Skeletal muscle cell (primary cell): ENCODE measurements around the gene TRIM33.
A peak's percentile ranks its signal among the peaks of the same experiment; 100 is the strongest.

ENCODE experiments used
- DNase-seq: peaks from one replicate; pipeline ENCODE4 v3.0.0-alpha.2; 2010; ENCODE audit warnings: low read depth
- H3K4me3 ChIP-seq: 2 replicates; pipeline ENCODE4 v1.5.1; 2011; ENCODE audit warnings: low read depth, mild to moderate bottlenecking, control low read depth, low read length, moderate library complexity

The TRIM33 gene

DNA sequence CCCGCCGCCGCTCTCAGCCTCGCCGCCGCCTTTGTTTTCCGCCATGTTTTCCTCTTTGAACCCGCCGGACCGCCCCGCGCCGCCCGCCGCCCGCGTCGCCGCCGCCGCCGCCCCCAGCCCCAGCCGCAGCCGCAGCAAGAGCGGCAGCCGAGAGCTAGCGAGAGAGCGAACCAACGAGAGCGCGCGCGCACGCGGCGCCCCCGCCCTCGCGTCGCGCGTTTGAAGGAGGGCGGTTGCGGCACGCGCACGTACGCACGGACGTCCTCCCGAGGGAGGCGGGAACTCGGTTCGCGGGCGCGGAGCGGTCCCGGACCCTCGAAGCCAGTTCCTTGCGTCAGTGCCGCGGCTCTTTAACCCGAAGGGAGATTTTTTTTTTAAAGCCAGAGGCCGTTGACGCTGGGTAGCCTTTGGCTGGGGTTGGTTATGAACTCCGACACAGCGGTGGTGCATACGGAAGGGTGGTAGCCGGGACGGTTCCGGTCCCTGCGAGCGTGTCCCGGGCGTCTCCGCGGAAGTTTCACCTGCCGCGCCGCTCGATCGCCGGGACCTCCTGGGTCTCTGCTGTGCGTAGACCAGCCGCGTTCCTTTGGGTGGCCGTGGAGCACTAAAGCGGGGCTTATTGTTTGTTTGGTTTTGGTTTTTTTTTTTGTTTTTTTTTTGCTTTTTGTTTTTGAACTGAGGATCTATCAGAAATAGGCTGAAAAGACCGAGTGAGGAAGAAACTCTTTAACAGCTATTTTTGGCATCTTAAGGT is at the start of gene TRIM33:
Gene TRIM33 (minus strand): TSS at position 172 of the 754 bp plus-strand sequence. CDS start 127 bp downstream, at position 45.
- peak; percentile 78 for DNase-seq
- peak within 1 kb of the TSS; percentile 93 for H3K4me3 ChIP-seq

DNA sequence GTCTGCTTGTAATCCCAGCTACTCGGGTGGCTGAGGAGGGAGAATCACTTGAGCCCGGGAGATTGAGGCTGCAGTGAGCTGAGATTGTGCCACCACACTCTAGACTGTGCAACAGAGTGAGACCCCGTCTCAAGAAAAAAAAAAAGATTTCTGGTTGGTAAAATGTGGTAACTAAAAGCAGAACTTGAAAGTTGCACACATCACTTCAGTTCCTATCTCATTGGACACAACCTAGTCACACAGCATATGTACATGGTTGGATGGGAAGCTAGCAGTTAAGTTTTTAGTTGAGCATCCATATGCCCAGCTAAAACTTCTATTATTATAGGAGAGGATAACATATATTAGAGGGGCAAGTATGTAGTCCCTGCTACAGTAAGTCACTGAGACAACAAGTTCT is 48.4 kb upstream of the TRIM33 start:
- H3K4me3 ChIP-seq = no peak overlapping the region
- DNase-seq = no peak

DNA sequence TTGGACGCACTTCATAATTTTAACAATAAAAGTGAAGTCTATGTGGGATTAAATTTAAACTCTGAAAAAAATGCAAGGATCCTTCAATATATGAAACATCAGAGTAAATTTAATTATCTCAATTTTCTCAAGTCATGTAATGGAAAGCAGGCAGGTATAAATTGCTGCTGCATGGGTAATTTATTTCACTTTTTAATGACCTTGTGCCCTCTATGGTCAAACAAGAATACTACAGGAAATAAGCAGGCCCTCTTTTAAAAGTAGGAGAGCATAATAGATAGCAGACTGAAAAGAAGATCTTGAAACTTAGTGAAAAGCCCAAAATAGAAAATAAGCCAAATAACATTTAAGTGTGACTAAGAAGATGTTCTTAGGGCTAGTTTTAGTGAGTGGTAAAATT is 47.5 kb upstream of the TRIM33 start:
- DNase-seq = no peak
- H3K4me3 ChIP-seq = no peak overlapping the region

DNA sequence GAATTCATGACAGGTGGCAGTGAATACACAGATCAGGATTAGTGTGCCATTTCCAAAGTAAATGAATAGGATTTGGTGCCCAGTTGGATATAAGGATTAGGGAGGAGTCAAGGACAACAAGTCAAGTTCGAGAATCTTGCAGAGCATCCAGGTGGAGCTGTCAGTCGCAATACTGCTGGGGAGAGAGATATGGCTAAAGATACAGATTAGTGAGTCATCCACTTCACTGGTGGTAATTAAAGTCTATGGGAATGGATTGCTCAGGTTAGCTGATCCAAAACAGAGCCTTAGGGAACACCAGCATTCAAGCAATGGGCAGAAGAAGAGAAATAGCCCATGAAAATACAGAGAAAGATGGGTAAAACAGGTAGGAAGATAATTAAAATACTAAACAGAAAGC is 43.6 kb upstream of the TRIM33 start:
- no peak for DNase-seq
- H3K4me3 ChIP-seq = no peak overlapping the region

DNA sequence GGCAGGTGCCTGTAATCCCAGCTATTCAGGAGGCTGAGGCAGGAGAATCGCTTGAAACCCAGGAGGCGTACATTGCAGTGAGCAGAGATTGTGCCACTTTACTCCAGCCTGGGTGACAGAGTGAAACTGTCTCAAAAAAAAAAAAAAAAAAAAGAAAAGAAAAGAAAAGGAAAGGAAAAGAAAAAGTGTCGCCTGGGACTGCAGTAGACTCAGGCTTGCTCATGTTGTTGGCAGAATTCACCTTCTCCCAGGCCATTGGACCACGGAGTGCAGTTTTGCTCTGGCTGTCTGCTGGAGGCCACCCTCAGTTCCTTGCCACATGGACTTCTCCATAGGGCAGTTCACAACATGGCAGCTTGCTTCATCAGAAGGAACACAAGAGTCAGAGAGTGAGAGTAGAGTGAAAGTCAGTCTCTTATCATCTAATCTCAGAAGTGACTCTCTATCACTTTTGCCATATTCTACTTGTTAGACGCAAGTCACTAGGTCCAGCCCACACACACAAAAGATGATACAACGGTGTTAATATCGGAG is 41.2 kb upstream of the TRIM33 start:
- no peak for DNase-seq
- H3K4me3 ChIP-seq = no peak overlapping the region

DNA sequence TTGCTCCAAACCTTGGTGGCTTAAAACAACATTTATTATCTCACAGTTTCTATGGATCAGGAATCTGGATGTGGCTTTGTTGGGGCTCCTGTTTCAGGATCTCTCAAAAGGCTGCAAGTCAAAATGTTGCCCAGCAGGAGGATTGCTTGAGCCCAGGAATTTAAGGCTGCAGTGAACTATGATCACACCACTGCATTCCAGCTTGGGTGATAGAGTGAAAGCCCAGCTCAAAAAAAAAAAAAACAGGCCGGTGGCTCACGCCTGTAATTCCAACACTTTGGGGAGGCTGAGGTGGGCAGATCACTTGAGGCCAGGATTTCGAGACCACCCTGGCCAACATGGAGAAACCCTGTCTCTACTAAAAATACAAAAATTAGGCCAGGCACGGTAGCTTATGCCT is 40.4 kb upstream of the TRIM33 start:
- H3K4me3 ChIP-seq = no peak overlapping the region
- DNase-seq = no peak

DNA sequence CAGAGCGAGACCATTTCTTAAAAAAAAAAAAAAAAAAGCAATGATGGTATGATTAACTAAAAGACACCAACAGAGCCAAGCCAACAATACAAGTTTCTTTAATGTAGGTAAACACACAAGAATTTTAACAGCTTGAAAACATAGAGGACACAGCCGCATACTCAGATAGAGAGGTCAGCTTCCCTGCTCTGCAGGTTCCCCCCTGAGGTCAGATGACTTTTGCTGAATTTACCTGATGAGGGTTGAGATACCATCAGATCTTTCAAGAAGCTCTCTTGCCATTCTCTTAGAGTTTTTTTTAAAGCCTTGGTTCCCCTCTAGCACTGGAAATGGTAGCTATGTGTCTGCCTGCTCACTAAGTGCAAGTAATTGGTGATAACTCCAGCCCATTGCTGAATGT is 39.3 kb upstream of the TRIM33 start:
- DNase-seq = no peak
- H3K4me3 ChIP-seq = no peak overlapping the region

DNA sequence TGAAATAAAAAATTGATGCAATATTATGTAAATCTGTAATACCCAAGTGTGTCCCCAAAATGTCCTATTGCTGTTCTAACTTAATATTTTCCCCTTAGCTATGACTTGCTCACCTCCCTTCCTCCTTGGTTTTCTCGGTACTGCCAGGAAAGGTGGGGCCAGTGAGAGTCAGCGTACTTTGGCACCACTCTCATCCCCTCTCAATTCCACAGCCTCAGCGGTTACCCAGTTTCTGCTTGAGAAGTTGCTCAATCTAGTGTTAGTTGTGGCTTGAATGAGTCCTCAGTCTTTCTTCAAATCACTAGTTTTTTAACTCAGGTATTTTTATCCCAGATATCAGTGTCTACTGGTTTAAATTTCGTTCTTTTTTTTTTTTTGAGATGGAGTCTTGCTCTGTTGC is 38.1 kb upstream of the TRIM33 start:
- no peak for DNase-seq
- H3K4me3 ChIP-seq = no peak overlapping the region

DNA sequence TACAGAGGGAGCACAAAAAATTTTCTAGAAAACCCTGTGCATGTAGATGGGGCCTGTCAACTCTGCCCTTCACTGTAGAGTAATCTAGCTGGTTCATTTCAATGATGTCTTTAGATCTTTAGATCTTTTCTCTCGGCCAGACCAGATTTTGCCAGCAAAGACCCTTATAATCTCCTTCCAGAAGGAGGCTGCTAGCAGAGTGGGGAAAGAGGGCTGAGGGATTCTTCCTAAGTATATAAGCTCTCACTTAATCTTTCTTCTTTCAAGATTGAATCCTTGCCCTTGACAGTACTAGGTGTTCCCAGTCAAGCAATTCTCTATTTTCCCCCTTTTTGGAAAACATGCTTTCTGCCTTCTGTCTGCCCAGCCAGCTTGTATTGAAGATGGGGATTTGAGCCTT is 36.1 kb upstream of the TRIM33 start:
- DNase-seq = no peak
- H3K4me3 ChIP-seq = no peak overlapping the region

DNA sequence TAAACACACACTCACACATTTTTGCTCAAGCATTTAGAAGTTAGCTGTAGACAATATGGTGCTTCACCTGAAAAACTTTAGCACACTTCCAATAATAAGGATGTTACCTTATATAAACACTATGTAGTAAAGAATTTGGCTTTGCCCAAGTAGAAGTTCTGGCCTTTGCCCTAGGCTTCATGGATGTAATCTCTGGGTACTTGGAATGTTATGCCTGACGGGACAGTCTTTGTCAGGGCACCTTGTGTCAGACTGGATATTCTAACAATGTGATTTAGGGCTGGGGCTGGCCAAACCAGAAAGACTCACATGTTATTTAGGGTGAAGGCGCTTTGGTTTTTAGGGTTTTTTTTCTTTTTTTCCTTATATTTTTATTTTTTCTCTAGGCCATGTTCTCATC is 34.8 kb upstream of the TRIM33 start:
- no peak overlapping the region for H3K4me3 ChIP-seq
- no peak for DNase-seq

DNA sequence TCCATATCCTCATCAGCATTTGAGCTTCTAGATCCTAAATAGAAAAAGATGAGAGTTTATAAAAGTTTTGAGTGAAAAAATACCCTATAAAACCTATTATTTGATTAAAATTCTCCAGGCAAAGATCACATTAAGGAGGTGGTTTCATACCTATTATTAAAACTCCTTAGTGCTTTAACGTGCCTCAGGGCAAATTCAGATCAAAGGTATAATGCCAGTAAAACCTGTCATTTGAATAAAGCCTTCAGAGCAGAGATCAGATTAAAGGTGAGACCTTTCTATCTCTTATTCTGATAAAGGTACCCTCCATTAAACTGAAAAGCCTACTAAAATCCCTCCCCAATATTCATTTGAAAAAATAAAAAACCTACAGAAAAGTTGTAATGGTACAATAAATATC is 34.3 kb upstream of the TRIM33 start:
- no peak for DNase-seq

DNA sequence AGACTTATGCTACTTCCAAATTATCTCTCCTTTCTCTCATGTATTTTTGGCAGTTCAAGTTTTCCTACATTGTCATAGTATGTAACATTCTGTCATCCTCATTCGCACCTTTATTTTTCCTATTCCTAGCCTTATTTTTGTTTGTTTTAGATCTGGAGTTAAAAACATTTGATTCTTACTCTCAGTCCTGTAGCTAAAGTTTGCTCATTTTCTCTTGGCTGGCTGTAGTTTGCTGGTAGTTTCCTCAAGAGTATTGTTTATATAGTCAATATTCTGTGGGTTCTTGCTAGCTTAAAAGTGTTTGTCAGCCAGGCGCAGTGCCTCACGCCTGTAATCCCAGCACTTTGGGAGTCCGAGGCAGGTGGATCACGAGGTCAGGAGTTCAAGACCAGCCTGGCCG is 29.8 kb upstream of the TRIM33 start:
- H3K4me3 ChIP-seq = no peak overlapping the region
- no peak for DNase-seq

More for the DNA sequence above, 34.3 kb upstream of the TRIM33 start:
- H3K4me3 ChIP-seq = no peak overlapping the region

DNA sequence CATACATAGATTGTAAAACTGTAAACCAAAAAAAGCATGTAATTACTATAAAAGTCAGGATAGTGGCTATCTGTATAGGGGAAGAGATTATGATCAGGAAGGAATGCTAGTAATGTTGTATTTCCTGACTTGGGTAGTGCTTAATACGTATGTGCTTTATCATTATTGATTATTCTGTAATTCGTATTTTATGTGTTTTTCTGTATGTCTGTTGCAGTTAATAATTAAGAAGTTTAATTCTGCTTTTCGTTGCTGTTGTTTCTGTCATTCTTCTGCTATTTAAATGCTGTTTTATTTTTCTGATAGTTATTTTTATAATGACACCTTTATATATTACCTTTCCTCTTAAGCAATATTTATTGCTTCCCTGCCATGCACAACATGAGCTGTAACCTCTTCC is 29.3 kb upstream of the TRIM33 start:
- DNase-seq = no peak
- H3K4me3 ChIP-seq = no peak overlapping the region

DNA sequence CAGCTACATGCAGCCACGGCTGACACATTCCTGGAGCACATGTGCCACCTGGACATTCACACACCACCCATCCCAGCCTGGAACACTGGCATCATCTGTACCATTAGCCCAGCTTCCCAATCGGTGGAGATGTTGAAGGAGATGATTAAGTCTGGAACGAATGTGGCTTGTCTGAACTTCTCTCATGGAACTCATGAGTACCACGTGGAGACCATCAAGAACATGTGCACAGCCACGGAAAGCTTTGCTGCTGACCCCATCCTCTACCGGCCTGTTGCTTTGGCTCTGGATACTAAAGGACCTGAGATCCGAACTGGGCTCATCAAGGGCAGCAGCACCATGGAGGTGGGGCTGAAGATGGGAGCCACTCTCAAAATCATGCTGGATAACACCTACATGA is 25.0 kb upstream of the TRIM33 start:
- no peak for DNase-seq
- H3K4me3 ChIP-seq = no peak overlapping the region

DNA sequence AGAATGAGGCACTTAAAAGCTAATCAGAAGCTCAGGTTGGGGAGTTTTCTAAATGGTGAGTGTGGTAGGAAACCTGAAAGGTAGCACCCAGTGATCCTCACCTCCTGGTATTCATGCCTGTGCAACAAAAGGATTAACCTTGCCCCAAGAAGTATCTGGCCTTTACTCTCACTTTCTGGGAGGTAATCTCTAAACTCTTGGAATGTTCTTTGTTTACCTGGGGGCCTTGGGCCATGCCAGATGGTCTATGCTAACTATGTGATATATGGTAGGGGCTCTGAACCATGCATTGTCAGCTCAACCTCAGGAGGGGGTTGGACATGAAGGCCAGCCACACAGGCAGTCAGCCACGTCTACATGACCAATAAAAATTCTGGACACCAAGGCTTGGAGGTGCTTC is 24.4 kb upstream of the TRIM33 start:
- no peak overlapping the region for H3K4me3 ChIP-seq
- DNase-seq = no peak

DNA sequence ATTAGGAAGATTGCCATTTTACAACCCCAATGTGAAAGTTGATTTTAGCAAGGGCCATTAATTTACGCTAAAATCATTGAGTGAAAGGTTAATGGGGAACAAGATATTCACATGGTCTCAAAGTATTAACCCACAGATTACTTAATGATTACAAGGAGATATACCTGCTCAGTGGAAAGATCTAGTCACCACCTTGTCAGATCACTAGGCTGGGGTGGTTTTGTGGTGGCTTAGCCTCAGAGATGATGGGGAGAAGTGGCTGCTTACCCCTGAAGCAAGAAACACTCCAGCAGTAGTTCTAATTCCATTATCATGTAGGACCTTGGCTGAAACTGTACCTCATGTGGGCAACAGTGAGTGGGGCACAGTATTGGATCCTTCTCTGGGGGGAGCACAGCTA is 20.1 kb upstream of the TRIM33 start:
- no peak overlapping the region for H3K4me3 ChIP-seq
- DNase-seq = no peak

DNA sequence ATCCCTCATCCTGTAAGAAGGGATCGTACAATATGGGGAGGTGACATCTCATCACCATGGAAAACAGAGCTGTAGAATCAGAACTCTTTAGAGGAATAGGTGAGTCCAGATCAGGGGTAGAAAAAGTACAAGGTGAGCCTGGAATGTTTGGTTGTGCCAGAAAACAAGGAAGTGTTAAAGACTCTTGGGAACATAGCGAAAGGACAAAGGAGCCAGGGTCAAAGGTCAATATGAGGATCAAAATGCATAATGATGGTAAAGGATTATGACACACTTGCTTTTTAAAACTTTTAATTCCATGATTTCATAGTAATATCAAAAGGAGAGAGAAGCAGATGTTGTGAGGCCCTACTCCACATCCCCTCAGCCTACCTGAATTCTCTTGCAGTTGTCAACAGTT is 19.2 kb upstream of the TRIM33 start:
- no peak overlapping the region for H3K4me3 ChIP-seq
- DNase-seq = no peak

DNA sequence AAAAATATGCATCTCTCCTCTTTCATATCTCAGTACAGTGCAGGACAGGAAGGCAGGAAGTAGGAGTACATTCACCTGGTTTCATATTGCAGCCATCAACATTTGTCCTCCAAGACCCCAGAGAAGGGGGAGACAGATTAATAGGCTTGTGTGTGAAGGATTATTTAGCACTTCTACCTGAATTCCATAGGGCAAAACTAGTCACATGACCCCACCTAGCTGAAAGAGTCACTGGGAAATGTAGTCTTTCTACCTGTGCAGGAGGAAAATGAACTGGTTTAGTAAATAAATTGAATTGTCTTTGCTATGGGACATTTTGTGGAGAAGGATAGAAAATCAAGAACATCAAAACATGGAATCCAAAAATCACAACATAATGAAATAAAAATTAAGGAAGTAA is 13.9 kb upstream of the TRIM33 start:
- H3K4me3 ChIP-seq = no peak overlapping the region
- DNase-seq = no peak

DNA sequence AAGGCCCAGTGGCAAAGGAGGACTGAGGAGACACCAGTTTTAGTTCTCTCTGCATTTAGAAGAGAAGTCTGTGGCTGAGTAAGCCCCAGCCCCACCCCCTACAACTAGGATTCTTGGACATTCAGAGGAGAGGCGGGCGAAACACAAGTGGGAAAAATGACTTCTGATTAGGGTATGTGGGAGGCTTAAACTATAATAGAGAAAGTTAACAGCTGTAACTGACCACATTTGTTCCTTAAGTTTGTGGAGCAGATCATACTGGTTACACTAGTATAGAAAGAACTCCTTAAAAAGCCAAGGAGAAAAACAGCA is 11.2 kb upstream of the TRIM33 start:
- no peak overlapping the region for H3K4me3 ChIP-seq

DNA sequence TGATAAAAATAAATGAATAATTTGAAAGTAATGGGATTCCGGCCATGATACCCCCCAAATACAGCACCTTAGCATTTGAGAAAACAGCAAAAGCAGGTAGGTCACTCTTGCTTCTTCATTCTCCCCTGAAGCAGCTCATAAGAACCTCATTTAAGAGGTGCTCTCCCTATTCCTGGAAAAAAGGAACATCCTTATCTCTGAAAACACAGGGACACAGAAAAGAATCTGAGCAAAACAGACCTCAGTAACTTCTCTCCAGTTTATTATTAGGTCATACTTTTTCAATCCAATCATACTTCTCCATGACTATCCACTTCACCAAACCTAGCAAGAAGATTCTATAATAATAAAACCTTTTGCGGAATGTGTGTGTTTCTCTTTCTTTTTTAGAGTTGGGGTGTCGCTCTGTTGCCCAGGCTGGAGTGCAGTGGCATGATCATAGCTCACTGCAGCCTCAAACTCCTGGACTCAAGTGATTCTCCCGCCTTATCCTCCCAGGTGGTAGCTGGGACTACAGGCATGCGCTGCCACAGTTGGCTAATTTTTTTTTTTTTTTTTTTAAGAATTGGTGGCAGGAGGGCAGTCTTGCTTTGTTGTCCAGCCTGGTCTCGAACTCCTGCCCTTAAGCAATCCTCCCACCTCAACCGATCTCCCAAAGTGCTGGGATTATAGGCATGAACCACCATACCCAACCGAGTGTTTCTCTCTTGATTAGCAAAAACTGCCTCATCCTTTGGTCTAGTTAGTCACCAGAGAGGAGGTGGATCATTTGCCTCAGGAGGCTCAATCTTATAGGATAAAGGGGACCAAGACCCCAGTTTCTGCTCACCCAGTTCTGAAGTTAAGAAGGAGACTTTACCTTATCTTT is 10.6 kb upstream of the TRIM33 start:
- H3K4me3 ChIP-seq = no peak overlapping the region
- DNase-seq = no peak

More for the DNA sequence above, 11.2 kb upstream of the TRIM33 start:
- no peak for DNase-seq

DNA sequence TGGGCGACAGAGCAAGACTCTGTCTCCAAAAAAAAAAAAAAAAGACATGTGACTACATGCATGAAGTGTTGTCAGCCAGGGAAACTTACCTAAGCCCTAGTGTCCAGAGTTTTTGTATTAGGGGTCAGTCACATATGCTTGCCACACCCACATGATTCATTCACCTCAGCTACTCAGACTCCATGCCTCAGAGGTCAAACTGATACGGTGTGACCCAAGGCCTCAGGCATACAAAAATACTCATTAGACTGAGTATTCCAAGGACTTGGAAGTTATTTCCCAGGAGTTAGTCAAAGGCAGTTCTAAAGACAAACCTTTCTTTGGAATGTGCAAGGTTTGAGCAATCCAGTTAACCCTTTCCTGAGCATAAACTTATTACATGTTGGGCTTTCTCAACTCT is 6.3 kb upstream of the TRIM33 start:
- H3K4me3 ChIP-seq = no peak overlapping the region
- DNase-seq = no peak
